Trophoblast cell (in vitro differentiated cells and primary cell): ENCODE measurements around the gene SUPT5H.

Experiments
- DNase-seq, 2 donors: peaks; one replicate each; pipeline ENCODE4 v3.0.0-alpha.2; 2016
- H2AFZ ChIP-seq: 2 replicates; pipeline ENCODE4 v1.6.1; 2013; ENCODE audit warnings: low read length, moderate library complexity, mild to moderate bottlenecking; ENCODE audit not compliant: insufficient read depth, poor library complexity
- H2AK5ac ChIP-seq: 2 replicates; pipeline ENCODE4 v1.6.1; 2013; ENCODE audit warnings: mild to moderate bottlenecking, low read length
- H2BK120ac ChIP-seq: 2 replicates; pipeline ENCODE4 v1.6.1; 2013; ENCODE audit warnings: low read length, mild to moderate bottlenecking, moderate library complexity; ENCODE audit not compliant: insufficient read depth, poor library complexity
- H2BK12ac ChIP-seq: 2 replicates; pipeline ENCODE4 v1.6.1; 2013; ENCODE audit warnings: mild to moderate bottlenecking, low read length, moderate library complexity
- H2BK5ac ChIP-seq: 2 replicates; pipeline ENCODE4 v1.6.1; 2013; ENCODE audit warnings: low read length, low read depth, moderate library complexity, mild to moderate bottlenecking; ENCODE audit not compliant: poor library complexity
- H3K14ac ChIP-seq: 2 replicates; pipeline ENCODE4 v1.6.1; 2013; ENCODE audit warnings: mild to moderate bottlenecking, low read length
- H3K18ac ChIP-seq: 2 replicates; pipeline ENCODE4 v1.6.1; 2013; ENCODE audit warnings: mild to moderate bottlenecking, low read length
- H3K23ac ChIP-seq: 2 replicates; pipeline ENCODE4 v1.6.1; 2013; ENCODE audit warnings: low read length
- H3K27ac ChIP-seq: 2 replicates; pipeline ENCODE4 v1.5.1; 2013; ENCODE audit warnings: low read depth, mild to moderate bottlenecking, inconsistent platforms, low read length, moderate library complexity
- H3K27me3 ChIP-seq: 2 replicates; pipeline ENCODE4 v1.6.1; 2013; ENCODE audit warnings: inconsistent platforms, mild to moderate bottlenecking, low read length, moderate library complexity; ENCODE audit not compliant: insufficient read depth
- H3K36me3 ChIP-seq, 2 experiments: 1 replicate in 1 of 2; 2 replicates in 1 of 2; pipeline ENCODE4 v1.6.1; 2013; ENCODE audit warnings: low read length in 2 of 2, mild to moderate bottlenecking in 2 of 2, moderate library complexity in 1 of 2; ENCODE audit not compliant: insufficient read depth in 2 of 2, control insufficient read depth in 1 of 2
- H3K4ac ChIP-seq: 2 replicates; pipeline ENCODE4 v1.6.1; 2013; ENCODE audit warnings: low read depth, mild to moderate bottlenecking, low read length, moderate library complexity
- H3K4me1 ChIP-seq, 2 experiments: 1 replicate in 1 of 2; 2 replicates in 1 of 2; pipeline ENCODE4 v1.6.1; 2013; ENCODE audit warnings: low read length in 2 of 2, mild to moderate bottlenecking in 2 of 2, moderate library complexity in 1 of 2; ENCODE audit not compliant: insufficient read depth in 2 of 2, control insufficient read depth in 1 of 2
- H3K4me2 ChIP-seq: 2 replicates; pipeline ENCODE4 v1.6.1; 2013; ENCODE audit warnings: inconsistent platforms, mild to moderate bottlenecking, low read length, moderate library complexity
- H3K4me3 ChIP-seq: 2 replicates; pipeline ENCODE4 v1.5.1; 2013; ENCODE audit warnings: mild to moderate bottlenecking, low read depth, low read length, inconsistent platforms
- H3K79me1 ChIP-seq: one replicate; pipeline ENCODE4 v1.6.1; 2013; ENCODE audit warnings: low read length
- H3K79me2 ChIP-seq: 2 replicates; pipeline ENCODE4 v1.6.1; 2013; ENCODE audit warnings: low read length, mild to moderate bottlenecking; ENCODE audit not compliant: control insufficient read depth, insufficient read depth, poor library complexity
- H3K9ac ChIP-seq: 2 replicates; pipeline ENCODE4 v1.6.1; 2013; ENCODE audit warnings: mild to moderate bottlenecking, low read length
- H3K9me3 ChIP-seq: 2 replicates; pipeline ENCODE4 v1.6.1; 2013; ENCODE audit warnings: low read depth, mild to moderate bottlenecking, control low read depth, inconsistent platforms, low read length; ENCODE audit not compliant: insufficient read depth
- H4K12ac ChIP-seq: 2 replicates; pipeline ENCODE4 v1.6.1; 2013; ENCODE audit warnings: low read depth, mild to moderate bottlenecking, low read length, moderate library complexity
- H4K8ac ChIP-seq: 2 replicates; pipeline ENCODE4 v1.6.1; 2013; ENCODE audit warnings: low read depth, mild to moderate bottlenecking, low read length, moderate library complexity
- H4K91ac ChIP-seq: one replicate; pipeline ENCODE4 v1.6.1; 2013; ENCODE audit warnings: low read depth, mild to moderate bottlenecking, low read length, moderate library complexity
- WGBS: extraction: QIAGEN DNeasy Blood & Tissue Kit; methylation state at CpG from one replicate; pipeline ENCODE4 v1.1.7; 2013; ENCODE audit warnings: missing lambda C conversion rate; ENCODE audit not compliant: insufficient read length, insufficient coverage; ENCODE audit errors: extremely low coverage; 5-methylcytosine and 5-hydroxymethylcytosine counted together

The SUPT5H gene

DNA sequence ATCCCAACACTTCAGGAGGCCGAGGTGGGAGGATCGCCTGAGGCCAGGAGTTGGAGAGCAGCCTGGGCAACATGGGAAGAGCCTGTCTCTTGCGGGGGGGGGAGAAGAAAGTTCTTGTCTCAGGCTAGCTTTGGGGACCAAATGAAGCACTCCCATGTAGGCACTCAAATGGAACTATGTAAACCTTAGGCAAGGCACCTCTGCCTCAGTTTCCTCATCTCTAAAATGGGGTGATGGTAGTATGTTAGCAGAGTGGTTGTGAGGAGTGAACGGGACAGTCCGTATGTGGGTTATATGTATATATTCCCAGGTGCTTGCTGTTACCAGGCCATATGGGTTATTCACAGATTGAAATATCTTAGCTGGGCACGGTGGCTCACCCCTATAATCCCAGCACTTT, 46.8 kb downstream of the SUPT5H start:
- DNase-seq = no peak
- H3K4me1 ChIP-seq = no peaks in the 10 kb centered on the region
- H3K14ac ChIP-seq = no peak overlapping the region
- no peak overlapping the region for H2BK5ac ChIP-seq
- H2AFZ ChIP-seq = no peak overlapping the region
- H3K79me1 ChIP-seq = no peaks in the 10 kb centered on the region
- H3K4me2 ChIP-seq = no peak overlapping the region
- no peaks in the 10 kb centered on the region for H3K27me3 ChIP-seq
- no peak overlapping the region for H4K12ac ChIP-seq
- no peak overlapping the region for H2BK12ac ChIP-seq
- H3K79me2 ChIP-seq = no peaks in the 10 kb centered on the region
- no peak overlapping the region for H3K9ac ChIP-seq
- no peak overlapping the region for H4K91ac ChIP-seq
- no peak overlapping the region for H2BK120ac ChIP-seq
- no peak overlapping the region for H3K23ac ChIP-seq
- H3K9me3 ChIP-seq = no peaks in the 10 kb centered on the region
- no peak overlapping the region for H3K27ac ChIP-seq
- peaks cover 31 to 35% of the 10 kb centered on the region in 2 experiments for H3K36me3 ChIP-seq
- H3K4ac ChIP-seq = no peak overlapping the region
- no peak overlapping the region for H2AK5ac ChIP-seq
- no CpG with 5 or more reads among the region's 6 CpGs for WGBS
- no peak overlapping the region for H3K4me3 ChIP-seq
- no peak overlapping the region for H3K18ac ChIP-seq
- H4K8ac ChIP-seq = no peak overlapping the region

DNA sequence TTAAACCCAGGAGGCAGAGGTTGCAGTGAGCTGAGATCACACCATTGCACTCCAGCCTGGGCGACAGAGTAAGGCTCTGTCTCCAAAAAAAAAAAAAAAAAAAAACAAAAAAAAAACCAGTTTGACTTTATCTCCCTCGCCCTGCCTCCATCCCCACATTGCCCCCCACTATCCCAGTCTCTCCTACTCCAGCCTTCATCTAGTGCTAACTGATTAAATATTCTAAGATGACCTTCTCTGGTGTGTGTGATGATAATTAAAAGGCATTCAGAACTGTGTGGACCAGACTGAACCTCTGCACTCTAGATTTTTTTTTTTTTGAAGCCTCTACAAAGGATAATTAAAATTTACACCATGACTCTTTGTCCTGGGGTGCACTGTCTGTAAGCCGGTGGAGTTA, 47.4 kb downstream of the SUPT5H start:
- WGBS = no CpG with 5 or more reads among the region's 3 CpGs
- no peak overlapping the region for H3K4me2 ChIP-seq
- no peak overlapping the region for H4K12ac ChIP-seq
- H2BK5ac ChIP-seq = no peak overlapping the region
- no peak overlapping the region for H2BK12ac ChIP-seq
- H3K36me3 ChIP-seq = peaks cover 31 to 32% of the 10 kb centered on the region in 2 experiments
- no peak overlapping the region for H3K23ac ChIP-seq
- H3K79me1 ChIP-seq = no peaks in the 10 kb centered on the region
- no peak overlapping the region for H2AK5ac ChIP-seq
- no peak overlapping the region for H3K27ac ChIP-seq
- H2BK120ac ChIP-seq = no peak overlapping the region
- no peak overlapping the region for H3K14ac ChIP-seq
- H3K27me3 ChIP-seq = no peaks in the 10 kb centered on the region
- H3K18ac ChIP-seq = no peak overlapping the region
- H3K4me1 ChIP-seq = peaks cover 0 to 2% of the 10 kb centered on the region in 2 experiments
- no peak overlapping the region for H4K91ac ChIP-seq
- no peak overlapping the region for H3K9ac ChIP-seq
- H3K4ac ChIP-seq = no peak overlapping the region
- DNase-seq = no peak
- H3K9me3 ChIP-seq = no peaks in the 10 kb centered on the region
- H3K79me2 ChIP-seq = no peaks in the 10 kb centered on the region
- H2AFZ ChIP-seq = no peak overlapping the region
- no peak overlapping the region for H4K8ac ChIP-seq
- no peak overlapping the region for H3K4me3 ChIP-seq

DNA sequence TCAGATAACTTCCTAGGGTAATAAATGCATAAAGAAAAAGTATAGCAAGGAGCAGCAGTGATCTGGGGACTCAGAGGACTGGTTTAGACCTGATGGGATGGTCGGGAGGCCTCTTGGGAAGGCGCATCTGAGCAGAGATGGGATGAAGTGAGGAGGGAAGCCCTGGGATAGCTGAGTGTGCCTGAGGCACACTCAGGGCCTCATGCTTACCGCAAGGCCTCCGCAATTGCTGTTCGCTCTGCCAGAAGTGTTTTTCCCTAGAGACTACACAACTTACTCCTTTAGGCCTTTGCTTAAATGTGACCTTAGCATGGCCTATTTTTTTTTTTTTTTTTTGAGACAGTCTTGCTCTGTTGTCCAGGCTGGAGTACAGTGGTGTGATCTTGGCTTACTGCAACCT, 49.3 kb downstream of the SUPT5H start:
- H3K4ac ChIP-seq = no peak overlapping the region
- no peak for DNase-seq
- H4K8ac ChIP-seq = no peak overlapping the region
- no peak overlapping the region for H2BK12ac ChIP-seq
- H3K27ac ChIP-seq = no peak overlapping the region
- H4K91ac ChIP-seq = no peak overlapping the region
- no peaks in the 10 kb centered on the region for H3K79me1 ChIP-seq
- no CpG with 5 or more reads among the region's 5 CpGs for WGBS
- no peak overlapping the region for H3K23ac ChIP-seq
- H3K4me1 ChIP-seq = peaks cover 6 to 9% of the 10 kb centered on the region in 2 experiments
- no peak overlapping the region for H2AK5ac ChIP-seq
- H3K18ac ChIP-seq = no peak overlapping the region
- H3K9me3 ChIP-seq = peaks cover 2% of the 10 kb centered on the region
- no peak overlapping the region for H4K12ac ChIP-seq
- no peak overlapping the region for H3K4me3 ChIP-seq
- no peak overlapping the region for H3K14ac ChIP-seq
- H2BK5ac ChIP-seq = no peak overlapping the region
- no peaks in the 10 kb centered on the region for H3K79me2 ChIP-seq
- H3K36me3 ChIP-seq = peaks cover 13% of the 10 kb centered on the region in 2 experiments
- peaks cover 16% of the 10 kb centered on the region for H3K27me3 ChIP-seq
- no peak overlapping the region for H3K9ac ChIP-seq
- no peak overlapping the region for H3K4me2 ChIP-seq
- no peak overlapping the region for H2AFZ ChIP-seq
- H2BK120ac ChIP-seq = no peak overlapping the region

DNA sequence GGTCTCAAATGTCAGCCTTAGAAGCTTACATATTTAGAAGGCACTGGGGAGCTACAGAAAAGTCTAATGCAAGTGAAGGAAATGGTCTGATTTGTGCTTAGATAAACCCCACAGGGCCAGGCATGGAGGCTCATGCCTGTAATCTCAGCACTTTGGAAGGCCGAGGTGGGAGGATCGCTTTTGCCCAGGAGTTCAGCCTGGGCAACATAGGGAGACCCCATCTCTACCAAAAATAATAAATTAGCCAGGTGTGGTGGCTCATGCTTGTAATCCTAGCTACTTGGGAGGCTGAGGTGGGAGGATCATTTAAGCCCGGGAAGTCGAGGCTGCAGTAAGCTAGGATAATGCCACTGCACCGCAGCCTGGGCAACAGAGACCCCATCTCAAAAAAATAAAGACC, 50.7 kb downstream of the SUPT5H start:
- WGBS = no CpG with 5 or more reads among the region's 5 CpGs
- Histone ChIP-seq H3K9me3 (peaks cover 2% of the 10 kb centered on the region), H3K18ac (no peak overlapping the region), H3K4me2 (no peak overlapping the region), H2AFZ (no peak overlapping the region), H3K4me1 (peaks cover 6 to 9% of the 10 kb centered on the region in 2 experiments), H3K27me3 (peaks cover 23% of the 10 kb centered on the region), H3K27ac (no peak overlapping the region), H3K4me3 (no peak overlapping the region), H4K91ac (no peak overlapping the region), H3K79me1 (no peaks in the 10 kb centered on the region), H3K14ac (no peak overlapping the region), H3K4ac (no peak overlapping the region), H2AK5ac (no peak overlapping the region), H3K9ac (no peak overlapping the region), H2BK5ac (no peak overlapping the region), H4K8ac (no peak overlapping the region), H2BK12ac (no peak overlapping the region), H3K23ac (no peak overlapping the region), H2BK120ac (no peak overlapping the region), H3K79me2 (no peaks in the 10 kb centered on the region), H4K12ac (no peak overlapping the region), H3K36me3 (peaks cover 5% of the 10 kb centered on the region in 2 experiments)
- no peak for DNase-seq
